HG02981 (cell line): ENCODE measurements around the gene IFT122.
"Not testable (repeated sequence)": the region's sequence is repeated elsewhere in the genome, so short reads cannot be mapped to it uniquely, and the experiment has no call there.

ENCODE experiments used
- ATAC-seq: cut with Tn5 transposase; IDR thresholded peaks from one replicate; pipeline ENCODE4 v1.9.1; 2021; ENCODE audit warnings: mild to moderate bottlenecking, moderate library complexity; ENCODE audit not compliant: unreplicated experiment

The IFT122 gene

DNA sequence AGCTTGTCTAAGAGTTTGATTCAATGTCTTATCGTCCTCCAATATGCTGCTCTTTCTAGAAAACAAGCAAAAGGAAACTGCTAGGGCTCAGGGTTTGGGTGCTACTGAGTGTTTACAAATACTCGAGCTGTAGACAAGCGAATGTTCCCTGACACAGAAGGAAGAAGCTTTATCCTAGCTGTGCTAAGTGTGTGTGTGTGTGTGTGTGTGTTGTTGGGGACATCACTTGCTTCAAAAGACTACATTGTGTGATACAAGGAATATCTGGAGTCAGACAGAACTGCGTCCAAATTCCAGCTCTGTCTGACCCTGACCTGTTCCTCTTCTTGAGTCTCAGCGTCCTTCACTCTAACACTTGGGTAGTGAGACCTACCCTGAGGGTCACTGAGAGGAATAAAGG, 54.5 kb downstream of the IFT122 start:
- not testable (repeated sequence) for ATAC-seq

DNA sequence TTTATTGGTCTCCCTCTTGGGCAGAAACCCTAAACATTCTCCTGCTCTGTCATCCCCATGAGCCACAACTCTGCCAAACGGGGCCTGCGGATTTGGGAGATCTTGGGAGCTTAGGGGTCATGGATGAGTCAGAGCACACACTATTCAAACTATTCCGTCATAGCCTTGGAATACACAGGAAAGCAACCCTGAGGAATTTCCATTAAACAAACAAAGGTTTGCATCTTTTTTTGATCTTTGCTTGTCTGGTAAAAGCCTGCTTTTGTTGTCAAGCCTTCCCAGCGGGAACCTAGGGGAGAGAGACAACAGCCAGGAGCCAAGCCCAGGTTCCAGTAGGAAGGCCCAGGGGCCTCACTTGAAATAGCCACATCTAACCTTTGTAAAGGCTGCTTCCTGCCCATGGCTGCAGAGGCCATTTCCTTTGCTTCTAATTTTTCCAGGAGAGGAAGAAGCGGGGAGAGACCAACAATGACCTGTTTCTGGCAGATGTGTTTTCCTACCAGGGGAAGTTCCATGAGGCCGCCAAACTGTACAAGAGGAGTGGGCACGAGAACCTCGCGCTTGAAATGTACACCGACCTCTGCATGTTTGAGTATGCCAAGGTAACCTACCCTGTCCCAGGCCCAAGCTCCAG, 55.1 kb downstream of the IFT122 start:
- not testable (repeated sequence) for ATAC-seq

DNA sequence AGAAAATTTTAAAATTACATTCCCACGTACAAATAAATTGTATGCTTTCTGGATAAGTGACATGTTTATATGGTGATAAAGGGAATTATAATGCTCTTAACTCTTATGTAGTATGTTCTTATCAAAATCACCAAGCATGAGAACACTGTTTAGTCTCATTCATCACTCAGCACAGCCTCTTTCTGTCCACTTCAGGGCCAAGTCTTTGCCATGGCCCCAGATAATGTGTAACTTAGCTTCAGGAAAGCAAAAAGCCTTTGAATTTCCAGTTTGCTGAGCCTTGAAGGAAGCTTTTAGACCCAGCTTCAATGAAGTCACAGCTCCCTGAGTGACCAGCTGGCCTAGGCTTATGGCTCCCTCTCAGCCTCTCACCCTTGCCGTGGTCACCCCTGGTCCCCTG, 57.9 kb downstream of the IFT122 start:
- not testable (repeated sequence) for ATAC-seq

- not testable (repeated sequence) for ATAC-seq
Observed at GRCh38 chr3:129498603-129499488, 58.8 kb downstream of the IFT122 start.

GRCh38 chr3:129499604-129500333, 59.7 kb downstream of the IFT122 start:
- not testable (repeated sequence) for ATAC-seq

DNA sequence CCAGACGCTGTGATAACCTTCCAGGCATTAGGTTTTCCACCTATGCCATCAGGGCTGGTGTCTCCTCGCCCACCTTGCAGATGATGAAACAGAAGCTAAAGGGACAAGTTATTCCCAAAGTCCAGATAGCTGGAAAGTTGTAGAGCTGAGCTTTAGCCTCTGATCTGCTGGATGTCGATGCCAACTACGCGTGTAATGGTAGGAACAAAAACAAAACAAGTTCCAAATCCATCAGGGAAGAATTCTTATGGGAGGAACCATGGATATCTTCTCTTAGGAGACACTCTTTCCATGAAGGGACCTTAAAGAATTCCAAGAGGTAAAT, 60.3 kb downstream of the IFT122 start:
- ATAC-seq, result no peak

DNA sequence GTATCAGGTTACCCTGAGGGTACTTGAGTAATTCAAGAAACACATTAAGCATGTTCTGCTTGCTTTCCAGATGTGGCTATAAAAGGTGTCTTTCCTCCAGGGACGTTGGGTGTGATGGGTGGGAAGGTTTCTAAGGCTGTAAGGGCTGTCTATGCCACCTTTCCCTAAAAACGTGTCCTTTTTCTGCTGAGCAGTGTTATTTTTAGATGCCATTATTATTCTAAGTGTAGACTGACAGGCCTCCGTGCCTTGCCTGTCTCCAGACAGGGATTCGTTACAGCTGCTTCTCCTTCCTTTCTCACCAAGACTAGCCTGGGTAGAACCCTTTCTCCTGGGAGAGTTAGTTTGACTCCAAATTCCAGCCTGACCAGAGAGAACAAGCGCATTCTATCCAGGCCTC, 61.6 kb downstream of the IFT122 start:
- ATAC-seq, result no peak

- no peak for ATAC-seq
Observed at GRCh38 chr3:129502641-129503408, 62.8 kb downstream of the IFT122 start.

- ATAC-seq, result no peak
Observed at GRCh38 chr3:129503471-129504291, 63.7 kb downstream of the IFT122 start.

DNA sequence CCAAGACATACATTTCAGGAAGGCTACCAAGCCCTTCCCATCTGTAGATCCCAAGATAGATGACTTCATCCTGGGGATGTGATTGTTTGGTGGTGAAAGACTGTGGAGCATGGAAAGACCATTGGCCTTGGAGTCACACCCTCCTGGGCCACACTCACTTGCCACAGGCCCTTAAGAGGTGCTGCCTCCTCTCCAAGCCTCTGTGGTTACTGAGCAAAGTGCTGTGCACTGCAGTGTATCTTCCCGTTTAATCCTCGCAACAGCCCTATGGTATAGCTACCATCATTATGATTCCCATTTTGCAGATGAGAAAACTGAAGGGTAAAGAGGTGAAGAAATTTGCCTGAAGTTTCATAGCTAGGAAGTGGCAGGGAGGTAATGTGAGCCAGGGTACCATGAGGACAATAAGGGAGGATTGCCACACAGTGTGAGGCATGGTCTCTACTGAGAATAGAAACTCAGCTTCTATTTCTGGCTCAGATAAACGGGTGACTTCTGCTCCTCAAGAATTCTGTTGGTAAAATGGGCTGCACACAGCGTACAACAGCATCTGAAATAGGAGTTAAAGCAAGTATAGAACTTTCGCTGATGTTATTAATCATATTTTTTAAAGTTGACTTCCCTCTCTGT, 64.6 kb downstream of the IFT122 start:
- ATAC-seq, result no peak

- no peak for ATAC-seq
Observed at GRCh38 chr3:129505341-129505740, 65.3 kb downstream of the IFT122 start.

- ATAC-seq, result no peak
Observed at GRCh38 chr3:129506231-129506742, 66.3 kb downstream of the IFT122 start.

GRCh38 chr3:129507181-129507831, 67.3 kb downstream of the IFT122 start:
- ATAC-seq, result no peak

DNA sequence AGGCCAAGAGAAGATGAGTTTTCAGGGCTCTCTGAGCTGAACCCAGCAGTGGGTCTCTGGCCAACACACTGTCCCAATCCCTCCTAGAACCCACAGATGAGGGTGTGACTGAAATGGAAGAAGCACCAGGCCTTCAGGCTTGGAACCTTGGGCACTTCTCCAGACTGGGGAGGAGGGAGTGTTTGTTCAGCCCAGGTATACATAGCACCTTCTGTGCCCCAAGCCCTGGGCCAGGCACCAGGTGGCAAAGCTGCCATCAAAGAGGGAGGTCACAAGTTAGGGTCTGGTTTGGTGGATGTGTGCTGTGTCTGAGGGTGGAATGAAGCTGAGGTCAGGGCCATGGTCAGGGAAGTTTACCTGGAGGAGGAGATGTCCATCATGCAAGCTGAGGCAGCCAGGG, 72.6 kb downstream of the IFT122 start:
- ATAC-seq, result no peak

- no peak for ATAC-seq
Observed at GRCh38 chr3:129513705-129514104, 73.7 kb downstream of the IFT122 start.

DNA sequence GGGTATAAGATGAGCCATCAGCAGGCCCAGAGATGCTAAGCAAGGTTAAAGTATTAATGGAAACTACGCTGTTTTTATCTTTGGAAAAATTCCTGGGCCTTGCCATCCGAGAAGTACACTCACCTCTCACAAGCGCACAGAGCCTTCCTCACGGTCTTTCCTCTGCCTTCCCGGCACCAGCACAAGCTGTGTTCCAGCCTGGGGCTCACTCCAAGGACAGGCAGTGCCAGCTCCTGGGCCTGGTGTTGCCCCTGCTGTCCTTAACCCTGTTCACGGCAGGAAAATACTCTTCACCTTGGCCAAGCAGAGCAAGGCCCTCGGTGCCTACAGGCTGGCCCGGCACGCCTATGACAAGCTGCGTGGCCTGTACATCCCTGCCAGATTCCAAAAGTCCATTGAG, 74.1 kb downstream of the IFT122 start:
- no peak for ATAC-seq

DNA sequence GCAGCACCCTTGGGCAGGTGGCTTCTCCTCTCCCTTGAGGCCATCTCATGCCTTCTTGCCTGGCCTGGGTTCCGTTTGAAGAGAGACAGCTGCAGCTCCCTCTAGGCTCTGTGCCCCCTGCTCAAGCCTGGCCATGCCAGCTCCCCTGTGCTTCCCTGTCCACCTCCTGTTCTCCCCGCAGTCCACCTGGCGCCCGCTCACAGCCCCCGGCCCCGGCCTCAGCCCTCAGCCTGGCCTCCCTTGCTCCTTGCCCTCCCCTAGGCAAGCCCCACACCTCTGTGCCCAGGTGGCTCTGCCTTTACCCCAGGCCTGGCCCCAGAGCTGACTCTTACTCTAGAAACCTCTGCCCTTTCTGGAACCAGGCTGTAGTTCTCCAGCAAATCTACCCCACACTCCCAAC, 74.5 kb downstream of the IFT122 start:
- ATAC-seq, result no peak

DNA sequence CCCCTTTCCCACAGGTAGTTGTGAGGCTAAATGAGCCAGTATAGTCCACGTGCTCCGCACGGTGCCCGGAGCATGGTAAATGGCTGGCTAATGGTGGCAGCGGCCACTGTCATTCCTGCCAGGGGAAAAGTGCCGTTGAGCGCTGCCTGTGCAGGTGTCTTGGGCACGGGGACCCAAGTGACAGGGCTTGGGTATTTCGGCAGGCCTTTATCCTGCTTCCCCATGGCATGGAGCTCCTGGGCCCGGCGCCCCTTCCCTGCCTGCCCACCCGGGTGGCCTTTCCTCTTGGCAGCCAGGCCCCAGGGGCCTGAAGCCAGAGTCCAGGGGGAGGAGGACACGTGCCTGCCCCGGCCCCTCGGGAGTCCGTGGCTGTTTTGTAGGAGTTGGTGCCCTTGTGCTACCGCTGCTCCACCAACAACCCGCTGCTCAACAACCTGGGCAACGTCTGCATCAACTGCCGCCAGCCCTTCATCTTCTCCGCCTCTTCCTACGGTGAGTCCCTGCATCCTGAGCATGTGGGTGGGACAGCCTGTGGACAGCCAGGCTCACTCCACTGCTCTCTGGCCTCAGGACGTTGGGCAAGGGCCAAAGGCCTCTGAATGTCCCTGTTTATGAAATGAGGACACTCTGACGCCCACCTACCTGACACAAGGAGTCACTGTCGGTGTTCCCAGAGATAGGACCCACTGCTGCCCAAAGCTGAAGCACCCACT, 75.2 kb downstream of the IFT122 start:
- not testable (repeated sequence) for ATAC-seq
